DND-41 (cell line): ENCODE results near the gene GLB1L3.

ENCODE experiments used
- ATAC-seq: fragments of 200-7000 bp; cut with Tn5 transposase; 3 replicates; pipeline ENCODE4 v1.9.1; 2021; ENCODE audit warnings: low read depth; ENCODE audit not compliant: insufficient read depth
- DNase-seq: peaks from one replicate; pipeline ENCODE4 v3.0.0-alpha.2; 2020
- H2AFZ ChIP-seq: 2 replicates; pipeline ENCODE4 v1.6.0; 2012; ENCODE audit warnings: low read depth, low read length
- H3K27ac ChIP-seq: 2 replicates; pipeline ENCODE4 v1.5.1; 2012; ENCODE audit warnings: low read length, inconsistent platforms
- H3K27me3 ChIP-seq: fragments of 200-600 bp; sonication (generic); 2 replicates; pipeline ENCODE4 v1.6.0; 2012; ENCODE audit warnings: low read length, mild to moderate bottlenecking, inconsistent platforms; ENCODE audit not compliant: insufficient read depth, poor library complexity
- H3K36me3 ChIP-seq: 2 replicates; pipeline ENCODE4 v1.5.1; 2012; ENCODE audit warnings: low read length, inconsistent platforms; ENCODE audit not compliant: insufficient read depth
- H3K4me1 ChIP-seq: 2 replicates; pipeline ENCODE4 v1.5.1; 2012; ENCODE audit warnings: mild to moderate bottlenecking, low read length; ENCODE audit not compliant: insufficient read depth
- H3K4me2 ChIP-seq: 2 replicates; pipeline ENCODE4 v1.6.0; 2012; ENCODE audit warnings: mild to moderate bottlenecking, moderate library complexity, low read length, inconsistent platforms; ENCODE audit not compliant: insufficient read depth
- H3K4me3 ChIP-seq, 2 experiments: fragments of 200-600 bp in 1 of 2; shearing (Covaris generic) in 1 of 2; 2 replicates each; pipeline ENCODE4 v1.5.1; 2012 to 2016; ENCODE audit warnings: inconsistent platforms in 2 of 2, low read length in 2 of 2, mild to moderate bottlenecking in 2 of 2, low read depth in 1 of 2, moderate library complexity in 1 of 2
- H3K79me2 ChIP-seq: 2 replicates; pipeline ENCODE4 v1.6.0; 2012; ENCODE audit warnings: low read length, inconsistent platforms; ENCODE audit not compliant: insufficient read depth
- H3K9ac ChIP-seq: 2 replicates; pipeline ENCODE4 v1.6.0; 2012; ENCODE audit warnings: low read depth, mild to moderate bottlenecking, inconsistent platforms, low read length, moderate library complexity
- H3K9me3 ChIP-seq: 2 replicates; pipeline ENCODE4 v1.5.1; 2012; ENCODE audit warnings: low read length, moderate library complexity, mild to moderate bottlenecking, inconsistent platforms; ENCODE audit not compliant: insufficient read depth, severe bottlenecking
- H4K20me1 ChIP-seq: 2 replicates; pipeline ENCODE4 v1.6.0; 2012; ENCODE audit warnings: low read length; ENCODE audit not compliant: insufficient read depth
- CTCF ChIP-seq: IDR thresholded peaks from 2 replicates; pipeline ENCODE4 v1.5.1; 2012; ENCODE audit warnings: borderline replicate concordance, low read length, moderate library complexity, mild to moderate bottlenecking; ENCODE audit not compliant: poor library complexity, severe bottlenecking; ENCODE audit errors: extremely low read depth
- EZH2 ChIP-seq: IDR thresholded peaks from 3 replicates; pipeline ENCODE4 v1.6.1; 2012; ENCODE audit warnings: borderline replicate concordance, low read depth, mild to moderate bottlenecking, moderate library complexity, low read length, inconsistent platforms; ENCODE audit not compliant: severe bottlenecking

The GLB1L3 gene

GRCh38 chr11:134364261-134364660, 88.1 kb downstream of the GLB1L3 start:
- TF ChIP-seq CTCF, result no peak
- TF ChIP-seq EZH2, result no peak
- H2AFZ ChIP-seq, result no peak overlapping the region
- no peak overlapping the region for H3K9ac ChIP-seq

GRCh38 chr11:134365011-134365925, 89.1 kb downstream of the GLB1L3 start:
- peaks cover 21% of the 10 kb centered on the region for H3K4me1 ChIP-seq
- DNase-seq (peak; percentile 84), ATAC-seq (peak; percentile 90)
- no peak overlapping the region for H2AFZ ChIP-seq
- no peak overlapping the region for H3K4me3 ChIP-seq
- no peaks in the 10 kb centered on the region for H3K27me3 ChIP-seq
- H3K9me3 ChIP-seq, result no peaks in the 10 kb centered on the region
- H3K4me2 ChIP-seq, result no peak overlapping the region
- peaks cover 3% of the 10 kb centered on the region; the same call in 1 of the 2 replicates for H4K20me1 ChIP-seq
- no peak overlapping the region; the same call in 1 of the 2 replicates for H3K27ac ChIP-seq
- no peak for TF ChIP-seq CTCF
- TF ChIP-seq EZH2, result no peak
- H3K79me2 ChIP-seq, result no peaks in the 10 kb centered on the region
- H3K36me3 ChIP-seq, result 0 out of 2 replicates have a peak, but pooled peaks cover 9% of the 10 kb centered on the region
- H3K9ac ChIP-seq, result no peak overlapping the region

More at GRCh38 chr11:134364261-134364660, 88.1 kb downstream of the GLB1L3 start:
- Histone ChIP-seq H3K27ac (no peak overlapping the region), H3K79me2 (no peaks in the 10 kb centered on the region), H4K20me1 (peaks cover 3% of the 10 kb centered on the region; the same call in 1 of the 2 replicates), H3K27me3 (no peaks in the 10 kb centered on the region), H3K36me3 (0 out of 2 replicates have a peak, but pooled peaks cover 3% of the 10 kb centered on the region), H3K4me2 (no peak overlapping the region), H3K4me1 (peaks cover 27% of the 10 kb centered on the region), H3K9me3 (no peaks in the 10 kb centered on the region), H3K4me3 (no peak overlapping the region)
- no peak for ATAC-seq
- DNase-seq, result no peak

- Histone ChIP-seq H3K36me3 (peaks cover 11% of the 10 kb centered on the region; the same call in 1 of the 2 replicates), H3K79me2 (no peaks in the 10 kb centered on the region), H4K20me1 (peaks cover 3% of the 10 kb centered on the region; the same call in 1 of the 2 replicates), H3K27me3 (no peaks in the 10 kb centered on the region), H3K4me3 (no peak overlapping the region), H3K4me1 (peaks cover 19% of the 10 kb centered on the region), H3K9ac (no peak overlapping the region), H3K4me2 (no peak overlapping the region), H3K9me3 (no peaks in the 10 kb centered on the region), H2AFZ (no peak overlapping the region), H3K27ac (no peak overlapping the region)
- no peak for TF ChIP-seq EZH2
- ATAC-seq, result no peak
- no peak for DNase-seq
Measured at GRCh38 chr11:134366254-134366653, 90.1 kb downstream of the GLB1L3 start.

- Histone ChIP-seq H3K27ac (no peak overlapping the region), H4K20me1 (peaks cover 3% of the 10 kb centered on the region; the same call in 1 of the 2 replicates), H2AFZ (no peak overlapping the region), H3K9me3 (no peaks in the 10 kb centered on the region), H3K36me3 (peaks cover 17% of the 10 kb centered on the region; the same call in 1 of the 2 replicates), H3K9ac (no peak overlapping the region), H3K79me2 (no peaks in the 10 kb centered on the region), H3K27me3 (no peaks in the 10 kb centered on the region), H3K4me2 (no peak overlapping the region), H3K4me3 (no peak overlapping the region), H3K4me1 (peaks cover 12% of the 10 kb centered on the region)
- ATAC-seq (no peak), DNase-seq (no peak)
- TF ChIP-seq CTCF (no peak), EZH2 (no peak)
Measured at GRCh38 chr11:134367781-134368180, 91.6 kb downstream of the GLB1L3 start.
